Measurements from ENCODE around the gene LRRC37A3. TPM values are rescaled to one million over a fixed set of nuclear protein-coding genes. Genes with fewer than 3 reads are reported as not detected.

The LRRC37A3 gene
- total and polyA plus RNA-seq, 2 of the 13 experiments (the other 11 are each of a cell fraction or from before 2014, with no cell fraction given): 0.62 to 1.1 TPM

DNA sequence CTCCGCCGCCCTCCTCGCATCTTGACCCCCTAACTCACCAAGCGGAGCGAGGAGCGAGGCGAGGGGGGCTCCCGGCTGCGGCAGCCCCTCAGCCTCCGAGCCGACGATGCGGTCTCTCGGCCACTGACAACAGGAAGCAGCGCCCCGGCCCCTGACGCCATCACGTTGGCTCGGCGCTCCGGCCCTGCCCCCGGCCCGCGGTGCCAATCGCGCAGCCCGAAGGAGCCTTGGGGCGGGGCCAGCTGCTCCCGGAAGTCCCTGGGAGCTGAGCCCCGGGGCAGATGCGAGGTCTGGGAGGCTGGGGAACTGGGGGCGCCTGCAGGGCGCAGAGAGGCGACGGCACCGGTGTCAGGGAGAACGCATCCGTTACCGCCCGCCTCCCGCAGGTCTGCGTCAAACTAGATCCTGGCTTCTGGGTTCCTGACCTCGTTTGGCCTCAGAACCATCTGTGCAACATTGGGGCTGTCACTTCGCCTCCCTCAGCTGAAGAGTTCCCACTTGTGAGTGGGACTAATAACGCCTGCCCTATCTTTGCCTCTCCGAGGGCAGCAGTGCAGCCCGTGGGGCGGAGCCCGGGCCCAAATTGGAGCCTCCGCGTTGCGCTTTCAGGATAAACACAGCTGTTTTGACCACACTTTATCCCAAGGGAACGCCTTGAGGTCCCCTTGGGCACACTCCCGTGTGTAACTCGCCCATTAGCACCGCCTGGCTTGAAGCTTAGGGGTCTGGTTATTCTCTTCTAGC lies 82.1 kb downstream of the LRRC37A3 start (continued):
- TF ChIP-seq ZSCAN20 (CRISPR knock-in tag; IDR thresholded peaks at IDR 0.05; ENCODE audit: borderline replicate concordance) (peak; percentile 48; the same call in 1 of the 2 replicates), ZNF777 (CRISPR knock-in tag; IDR thresholded peaks at IDR 0.05) (peak; percentile 69), MED1 (CRISPR knock-in tag; IDR thresholded peaks at IDR 0.05) (peak; percentile 71), TGIF2 (CRISPR knock-in tag; IDR thresholded peaks at IDR 0.05) (0 out of 2 replicates have a peak, but pooled peaks have one; percentile 19), HNF1B (CRISPR knock-in tag; IDR thresholded peaks at IDR 0.05) (peak; percentile 26; the same call in 1 of the 2 replicates), PHF21A (CRISPR knock-in tag; IDR thresholded peaks at IDR 0.05) (peak; percentile 73), MEIS1 (CRISPR knock-in tag; IDR thresholded peaks at IDR 0.05; ENCODE audit: borderline replicate concordance) (peak; percentile 51; the same call in 1 of the 2 replicates), ZFYVE20 (CRISPR knock-in tag; IDR thresholded peaks at IDR 0.05; ENCODE audit: borderline replicate concordance, low read depth) (0 out of 2 replicates have a peak, but pooled peaks have one; percentile 25), RARA (CRISPR knock-in tag; IDR thresholded peaks at IDR 0.05) (0 out of 2 replicates have a peak, but pooled peaks have one; percentile 2), ZNF101 (CRISPR knock-in tag; IDR thresholded peaks at IDR 0.05; ENCODE audit: borderline replicate concordance, low read depth) (peak; percentile 57; the same call in 1 of the 2 replicates), ZMYM4 (CRISPR knock-in tag; IDR thresholded peaks at IDR 0.05) (0 out of 2 replicates have a peak, but pooled peaks have one; percentile 31), ZBTB26 (CRISPR knock-in tag; IDR thresholded peaks at IDR 0.05; ENCODE audit: borderline replicate concordance) (peak; percentile 59; the same call in 1 of the 2 replicates), ZNF335 (CRISPR knock-in tag; IDR thresholded peaks at IDR 0.05) (0 out of 2 replicates have a peak, but pooled peaks have one; percentile 33), POLR2AphosphoS5 (IDR thresholded peaks at IDR 0.05; ENCODE audit: low read depth, low read length) (peak; percentile 39; the same call in 1 of the 2 replicates), HOXA5 (CRISPR knock-in tag; IDR thresholded peaks at IDR 0.05) (peak; percentile 54; the same call in 1 of the 2 replicates), YEATS4 (CRISPR knock-in tag; IDR thresholded peaks at IDR 0.05; ENCODE audit: borderline replicate concordance) (peak; percentile 68), AHR (CRISPR knock-in tag; IDR thresholded peaks at IDR 0.05) (0 out of 2 replicates have a peak, but pooled peaks have one; percentile 37), ZNF792 (CRISPR knock-in tag; IDR thresholded peaks at IDR 0.05) (0 out of 2 replicates have a peak, but pooled peaks have one; percentile 32), HOXA3 (CRISPR knock-in tag; IDR thresholded peaks at IDR 0.05) (peak; percentile 75; the same call in 1 of the 2 replicates), ZNF629 (CRISPR knock-in tag; conservative IDR thresholded peaks at IDR 0.05) (0 out of 2 replicates have a peak, but pooled peaks have one; percentile 10), PHF8 (CRISPR knock-in tag; IDR thresholded peaks at IDR 0.05) (peak; percentile 86), ZNF501 (CRISPR knock-in tag; IDR thresholded peaks at IDR 0.05) (0 out of 2 replicates have a peak, but pooled peaks have one; percentile 16)
- TF ChIP-seq, protein P1, sequence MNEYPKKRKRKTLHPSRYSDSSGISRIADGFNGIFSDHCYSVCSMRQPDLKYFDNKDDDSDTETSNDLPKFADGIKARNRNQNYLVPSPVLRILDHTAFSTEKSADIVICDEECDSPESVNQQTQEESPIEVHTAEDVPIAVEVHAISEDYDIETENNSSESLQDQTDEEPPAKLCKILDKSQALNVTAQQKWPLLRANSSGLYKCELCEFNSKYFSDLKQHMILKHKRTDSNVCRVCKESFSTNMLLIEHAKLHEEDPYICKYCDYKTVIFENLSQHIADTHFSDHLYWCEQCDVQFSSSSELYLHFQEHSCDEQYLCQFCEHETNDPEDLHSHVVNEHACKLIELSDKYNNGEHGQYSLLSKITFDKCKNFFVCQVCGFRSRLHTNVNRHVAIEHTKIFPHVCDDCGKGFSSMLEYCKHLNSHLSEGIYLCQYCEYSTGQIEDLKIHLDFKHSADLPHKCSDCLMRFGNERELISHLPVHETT (CRISPR knock-in tag; conservative IDR thresholded peaks at IDR 0.05): 0 out of 2 replicates have a peak, but pooled peaks have one; percentile 19

Data from HepG2 (cell line).